Measurements from ENCODE around the gene MSRB2.

DNA sequence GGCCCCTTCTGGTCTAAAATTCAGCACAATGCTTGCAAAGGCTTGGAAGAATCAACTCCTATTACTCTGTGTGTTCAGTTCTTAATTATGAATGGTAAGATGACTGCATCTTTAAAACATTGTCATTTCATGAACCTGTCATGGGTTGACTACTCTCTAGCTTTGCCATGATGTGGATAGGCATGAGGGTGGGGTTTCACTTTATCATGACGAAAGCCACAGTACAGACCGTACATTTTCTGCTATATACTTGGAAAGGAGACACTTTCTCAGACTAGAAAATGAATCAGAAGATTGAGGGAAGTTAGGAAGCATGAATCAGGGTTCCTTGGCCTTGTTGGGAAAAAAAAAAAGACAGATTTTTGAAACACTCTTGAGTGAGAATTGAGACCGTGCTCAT is 19.7 kb upstream of the MSRB2 start:
- TF ChIP-seq CTCF (IDR thresholded peaks at IDR 0.05): no peak
- TF ChIP-seq POLR2A (IDR thresholded peaks at IDR 0.05): no peak
